ENCODE results near the gene SLC27A3.
A peak's percentile ranks its signal among the peaks of the same experiment; 100 is the strongest.

The SLC27A3 gene

DNA sequence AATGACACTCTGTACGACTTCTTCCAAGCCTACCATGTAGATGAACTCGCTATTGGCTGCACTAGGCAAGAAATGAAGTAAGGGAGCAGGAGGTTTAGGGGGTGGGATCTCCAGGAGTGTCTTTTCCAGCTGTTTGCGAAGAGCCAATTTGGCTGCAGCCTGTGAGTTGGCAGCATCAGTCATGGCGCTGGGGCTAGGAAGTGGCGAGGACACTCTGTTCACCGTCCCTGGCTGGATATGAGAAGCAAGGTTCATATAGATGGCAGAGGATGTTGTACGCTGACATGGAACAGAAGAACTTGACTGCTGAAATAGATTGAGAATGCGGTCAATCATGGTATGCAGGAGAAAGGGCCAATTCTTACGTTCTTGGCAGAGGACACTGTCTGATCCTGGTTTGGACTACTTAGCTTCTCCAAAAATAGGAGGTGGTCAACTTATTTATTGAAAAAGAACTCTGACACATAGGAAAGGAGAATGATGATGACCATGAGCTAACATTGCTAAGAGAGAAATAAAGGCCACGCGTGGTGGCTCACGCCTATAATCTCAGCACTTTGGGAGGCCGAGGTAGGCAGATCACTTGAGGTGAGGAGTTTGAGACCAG is 41.2 kb downstream of the SLC27A3 start:
- Mint-ChIP-seq H3K4me1 (no peaks in the 10 kb centered on the region), H3K27ac (no peak overlapping the region), H3K9me3 (no peaks in the 10 kb centered on the region), H3K36me3 (ENCODE audit: low read depth) (peaks cover 66% of the 10 kb centered on the region), H3K27me3 (ENCODE audit: low read depth) (no peaks in the 10 kb centered on the region), H3K4me3 (no peak overlapping the region)
- TF ChIP-seq, protein P1, sequence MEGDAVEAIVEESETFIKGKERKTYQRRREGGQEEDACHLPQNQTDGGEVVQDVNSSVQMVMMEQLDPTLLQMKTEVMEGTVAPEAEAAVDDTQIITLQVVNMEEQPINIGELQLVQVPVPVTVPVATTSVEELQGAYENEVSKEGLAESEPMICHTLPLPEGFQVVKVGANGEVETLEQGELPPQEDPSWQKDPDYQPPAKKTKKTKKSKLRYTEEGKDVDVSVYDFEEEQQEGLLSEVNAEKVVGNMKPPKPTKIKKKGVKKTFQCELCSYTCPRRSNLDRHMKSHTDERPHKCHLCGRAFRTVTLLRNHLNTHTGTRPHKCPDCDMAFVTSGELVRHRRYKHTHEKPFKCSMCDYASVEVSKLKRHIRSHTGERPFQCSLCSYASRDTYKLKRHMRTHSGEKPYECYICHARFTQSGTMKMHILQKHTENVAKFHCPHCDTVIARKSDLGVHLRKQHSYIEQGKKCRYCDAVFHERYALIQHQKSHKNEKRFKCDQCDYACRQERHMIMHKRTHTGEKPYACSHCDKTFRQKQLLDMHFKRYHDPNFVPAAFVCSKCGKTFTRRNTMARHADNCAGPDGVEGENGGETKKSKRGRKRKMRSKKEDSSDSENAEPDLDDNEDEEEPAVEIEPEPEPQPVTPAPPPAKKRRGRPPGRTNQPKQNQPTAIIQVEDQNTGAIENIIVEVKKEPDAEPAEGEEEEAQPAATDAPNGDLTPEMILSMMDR (IDR thresholded peaks at IDR 0.05; ENCODE audit: unreplicated experiment in 3 of 3): no peak

DNA sequence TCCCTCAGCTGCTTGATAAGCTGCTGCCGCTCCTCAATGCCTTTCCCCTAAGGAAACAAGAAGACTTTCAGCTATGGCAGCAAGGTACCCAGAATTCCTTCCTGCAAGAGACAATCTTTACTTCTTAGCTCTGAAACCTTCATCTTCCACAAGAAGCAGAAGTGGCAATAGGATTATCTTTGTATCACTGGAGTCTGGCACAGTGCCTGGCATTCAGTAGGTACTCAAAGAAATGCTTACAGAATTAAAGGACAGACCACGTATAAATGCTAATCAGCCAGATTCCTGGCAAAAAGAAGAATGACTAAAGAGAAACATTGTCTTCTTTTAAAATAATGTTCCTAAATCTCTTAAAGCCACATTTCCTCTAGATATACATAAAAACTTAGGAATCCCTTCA is 43.7 kb downstream of the SLC27A3 start:
- H3K4me3 Mint-ChIP-seq: no peak overlapping the region
- peaks cover 54% of the 10 kb centered on the region for H3K36me3 Mint-ChIP-seq (ENCODE audit: low read depth)
- TF ChIP-seq, protein P1 (IDR thresholded peaks at IDR 0.05; ENCODE audit: unreplicated experiment in 3 of 3): no peak
- H3K4me1 Mint-ChIP-seq: no peaks in the 10 kb centered on the region
- no peaks in the 10 kb centered on the region for H3K9me3 Mint-ChIP-seq
- H3K27me3 Mint-ChIP-seq (ENCODE audit: low read depth): no peaks in the 10 kb centered on the region
- H3K27ac Mint-ChIP-seq: no peak overlapping the region

DNA sequence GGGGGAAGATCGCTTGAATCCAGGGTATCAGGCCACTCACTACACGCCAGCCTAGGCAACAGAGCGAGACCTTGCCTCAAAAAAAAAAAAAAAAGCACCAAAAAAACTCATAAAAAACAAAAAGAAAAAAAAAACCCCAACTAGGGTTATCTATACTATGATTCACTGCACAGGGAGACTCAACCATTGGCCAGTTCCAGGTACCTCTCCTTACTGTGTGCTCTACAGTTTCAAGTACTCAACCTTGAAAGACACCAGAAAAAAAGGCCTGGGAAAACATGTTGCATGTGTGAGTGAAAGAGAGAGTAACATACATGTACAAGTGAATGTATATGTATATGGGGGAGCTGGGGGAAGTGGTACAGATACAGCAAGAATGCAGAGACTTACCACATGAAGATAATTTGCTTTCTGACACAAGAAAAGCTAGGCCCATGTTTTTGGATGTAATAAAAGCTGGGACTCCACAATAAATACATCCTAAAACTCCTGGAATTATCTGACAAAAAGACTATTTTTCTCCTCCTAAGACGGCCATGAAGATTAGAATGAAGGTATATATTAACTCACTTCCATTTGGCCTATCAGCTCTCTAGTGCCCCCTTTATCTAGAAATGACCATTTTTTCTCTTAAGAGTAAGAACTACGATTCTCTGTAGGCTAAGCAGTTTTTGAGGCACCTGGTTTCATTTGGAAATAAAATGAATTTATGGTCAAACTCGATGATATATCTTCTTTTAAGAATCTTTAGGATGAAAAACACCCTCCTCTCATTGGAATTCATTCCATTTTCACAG is 52.2 kb downstream of the SLC27A3 start:
- Mint-ChIP-seq H3K27ac (peak overlapping the region in 1 of 3 experiments; percentile 15), H3K36me3 (ENCODE audit: low read depth) (peaks cover 44% of the 10 kb centered on the region), H3K27me3 (ENCODE audit: low read depth) (no peaks in the 10 kb centered on the region), H3K4me1 (peaks cover 5% of the 10 kb centered on the region), H3K4me3 (no peak overlapping the region), H3K9me3 (no peaks in the 10 kb centered on the region)
- TF ChIP-seq, protein P1 (IDR thresholded peaks at IDR 0.05; ENCODE audit: unreplicated experiment in 3 of 3): no peak
